HepG2 (cell line): ENCODE results near the gene IGF1.
"Not testable (repeated sequence)": the region's sequence is repeated elsewhere in the genome, so short reads cannot be mapped to it uniquely, and the experiment has no call there.

Experiments used
- EP300 ChIP-seq, 3 experiments: sonication (generic) in 1 of 3; formaldehyde crosslinking in 1 of 3; IDR thresholded peaks; 2 replicates each; pipeline versions ENCODE4 v1.5.1 to v1.6.1; 2011 to 2020; ENCODE audit warnings: low read depth in 2 of 3, low read length in 2 of 3, borderline replicate concordance in 1 of 3, improper control_type of control experiment in 1 of 3, mild to moderate bottlenecking in 1 of 3, missing genetic modification reagents in 1 of 3, moderate library complexity in 1 of 3
- GATA4 ChIP-seq: sonication (generic); IDR thresholded peaks from 2 replicates; pipeline ENCODE4 v1.6.1; 2016; ENCODE audit warnings: antibody characterized with exemption, low read depth, borderline replicate concordance
- KAT2B ChIP-seq: fragments of 150-350 bp; IDR thresholded peaks from 2 replicates; pipeline ENCODE4 v1.6.1; 2014; ENCODE audit warnings: low read depth, low read length, borderline replicate concordance
- MAFK ChIP-seq, 2 experiments: IDR thresholded peaks in 1 of 2; conservative IDR thresholded peaks in 1 of 2; 2 replicates each; pipeline ENCODE4 v1.6.1; 2011; ENCODE audit warnings: improper control_type of control experiment in 2 of 2, low read length in 2 of 2
- NFRKB ChIP-seq: fragments of 450-650 bp; IDR thresholded peaks from 2 replicates; pipeline ENCODE4 v1.6.1; 2017
- PCBP1 ChIP-seq: fragments of 200-400 bp; formaldehyde crosslinking; IDR thresholded peaks from 2 replicates; pipeline ENCODE4 v1.6.1; 2017; ENCODE audit warnings: mild to moderate bottlenecking, low read depth, low read length, borderline replicate concordance
- SMAD9 ChIP-seq: sonication (generic); formaldehyde crosslinking; IDR thresholded peaks from 2 replicates; pipeline ENCODE4 v1.5.1; 2020; ENCODE audit warnings: mild to moderate bottlenecking, missing genetic modification reagents
- STAG1 ChIP-seq: sonication (generic); formaldehyde crosslinking; IDR thresholded peaks from 2 replicates; pipeline ENCODE4 v1.4.0; 2020; ENCODE audit warnings: missing genetic modification reagents
- ZFP41 ChIP-seq: sonication (generic); formaldehyde crosslinking; IDR thresholded peaks from 2 replicates; pipeline ENCODE4 v1.4.0; 2020; ENCODE audit warnings: mild to moderate bottlenecking, missing genetic modification reagents, borderline replicate concordance
- TF ChIP-seq, protein P1 (sequence below): sonication (generic); formaldehyde crosslinking; IDR thresholded peaks from 2 replicates; pipeline ENCODE4 v1.9.0; 2022; ENCODE audit warnings: missing genetic modification reagents, mild to moderate bottlenecking, borderline replicate concordance
- TF ChIP-seq, protein P2 (sequence below): sonication (generic); formaldehyde crosslinking; IDR thresholded peaks from 2 replicates; pipeline ENCODE4 v1.5.1; 2020; ENCODE audit warnings: mild to moderate bottlenecking, moderate library complexity, missing genetic modification reagents
- TF ChIP-seq, protein P3 (sequence below), 2 experiments: sonication (generic) in 1 of 2; formaldehyde crosslinking in 1 of 2; IDR thresholded peaks; 2 replicates each; pipeline versions ENCODE4 v1.4.0 to v1.6.1; 2018 to 2020; ENCODE audit warnings: missing genetic modification reagents in 2 of 2, borderline replicate concordance in 1 of 2, low read depth in 1 of 2, mild to moderate bottlenecking in 1 of 2, missing biosample characterization in 1 of 2
- TF ChIP-seq, protein P4 (sequence below): sonication (generic); formaldehyde crosslinking; IDR thresholded peaks from 2 replicates; pipeline ENCODE4 v1.5.0; 2020; ENCODE audit warnings: mild to moderate bottlenecking, missing genetic modification reagents, moderate library complexity

DNA sequence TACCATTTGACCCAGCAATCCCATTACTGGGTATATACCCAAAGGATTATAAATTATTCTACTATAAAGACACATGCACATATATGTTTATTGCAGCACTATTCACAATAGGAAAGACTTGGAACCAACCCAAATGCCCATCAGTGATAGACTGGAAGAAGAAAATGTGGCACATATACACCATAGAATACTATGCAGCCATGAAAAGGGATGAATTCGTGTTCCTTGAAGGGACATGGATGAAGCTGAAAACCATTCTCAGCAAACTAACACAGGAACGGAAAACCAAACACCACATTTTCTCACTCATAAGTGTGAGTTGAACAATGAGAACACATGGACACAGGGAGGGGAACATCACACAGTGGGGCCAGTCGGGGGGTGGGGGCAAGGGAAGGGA lies 31.3 kb downstream of the IGF1 start:
- not testable (repeated sequence) for TF ChIP-seq STAG1; PCBP1; ZFP41 (CRISPR knock-in tag); KAT2B; GATA4; MAFK (conservative IDR thresholded peaks at IDR 0.05 in 1 of 2, IDR thresholded peaks at IDR 0.05 in 1 of 2; ENCODE audit: low read length in 2 of 2); SMAD9 (CRISPR knock-in tag); EP300 (IDR thresholded peaks at IDR 0.05; ENCODE audit: low read depth in 2 of 2, low read length in 2 of 2); EP300 (CRISPR knock-in tag; IDR thresholded peaks at IDR 0.05; ENCODE audit: borderline replicate concordance); NFRKB
- TF ChIP-seq, protein P1, sequence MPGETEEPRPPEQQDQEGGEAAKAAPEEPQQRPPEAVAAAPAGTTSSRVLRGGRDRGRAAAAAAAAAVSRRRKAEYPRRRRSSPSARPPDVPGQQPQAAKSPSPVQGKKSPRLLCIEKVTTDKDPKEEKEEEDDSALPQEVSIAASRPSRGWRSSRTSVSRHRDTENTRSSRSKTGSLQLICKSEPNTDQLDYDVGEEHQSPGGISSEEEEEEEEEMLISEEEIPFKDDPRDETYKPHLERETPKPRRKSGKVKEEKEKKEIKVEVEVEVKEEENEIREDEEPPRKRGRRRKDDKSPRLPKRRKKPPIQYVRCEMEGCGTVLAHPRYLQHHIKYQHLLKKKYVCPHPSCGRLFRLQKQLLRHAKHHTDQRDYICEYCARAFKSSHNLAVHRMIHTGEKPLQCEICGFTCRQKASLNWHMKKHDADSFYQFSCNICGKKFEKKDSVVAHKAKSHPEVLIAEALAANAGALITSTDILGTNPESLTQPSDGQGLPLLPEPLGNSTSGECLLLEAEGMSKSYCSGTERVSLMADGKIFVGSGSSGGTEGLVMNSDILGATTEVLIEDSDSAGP (CRISPR knock-in tag): not testable (repeated sequence)
- TF ChIP-seq, protein P2, sequence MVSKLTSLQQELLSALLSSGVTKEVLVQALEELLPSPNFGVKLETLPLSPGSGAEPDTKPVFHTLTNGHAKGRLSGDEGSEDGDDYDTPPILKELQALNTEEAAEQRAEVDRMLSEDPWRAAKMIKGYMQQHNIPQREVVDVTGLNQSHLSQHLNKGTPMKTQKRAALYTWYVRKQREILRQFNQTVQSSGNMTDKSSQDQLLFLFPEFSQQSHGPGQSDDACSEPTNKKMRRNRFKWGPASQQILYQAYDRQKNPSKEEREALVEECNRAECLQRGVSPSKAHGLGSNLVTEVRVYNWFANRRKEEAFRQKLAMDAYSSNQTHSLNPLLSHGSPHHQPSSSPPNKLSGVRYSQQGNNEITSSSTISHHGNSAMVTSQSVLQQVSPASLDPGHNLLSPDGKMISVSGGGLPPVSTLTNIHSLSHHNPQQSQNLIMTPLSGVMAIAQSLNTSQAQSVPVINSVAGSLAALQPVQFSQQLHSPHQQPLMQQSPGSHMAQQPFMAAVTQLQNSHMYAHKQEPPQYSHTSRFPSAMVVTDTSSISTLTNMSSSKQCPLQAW: not testable (repeated sequence)
- TF ChIP-seq, protein P3, sequence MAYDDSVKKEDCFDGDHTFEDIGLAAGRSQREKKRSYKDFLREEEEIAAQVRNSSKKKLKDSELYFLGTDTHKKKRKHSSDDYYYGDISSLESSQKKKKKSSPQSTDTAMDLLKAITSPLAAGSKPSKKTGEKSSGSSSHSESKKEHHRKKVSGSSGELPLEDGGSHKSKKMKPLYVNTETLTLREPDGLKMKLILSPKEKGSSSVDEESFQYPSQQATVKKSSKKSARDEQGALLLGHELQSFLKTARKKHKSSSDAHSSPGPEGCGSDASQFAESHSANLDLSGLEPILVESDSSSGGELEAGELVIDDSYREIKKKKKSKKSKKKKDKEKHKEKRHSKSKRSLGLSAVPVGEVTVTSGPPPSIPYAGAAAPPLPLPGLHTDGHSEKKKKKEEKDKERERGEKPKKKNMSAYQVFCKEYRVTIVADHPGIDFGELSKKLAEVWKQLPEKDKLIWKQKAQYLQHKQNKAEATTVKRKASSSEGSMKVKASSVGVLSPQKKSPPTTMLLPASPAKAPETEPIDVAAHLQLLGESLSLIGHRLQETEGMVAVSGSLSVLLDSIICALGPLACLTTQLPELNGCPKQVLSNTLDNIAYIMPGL (CRISPR knock-in tag; IDR thresholded peaks at IDR 0.05; ENCODE audit: borderline replicate concordance in 1 of 2, low read depth in 1 of 2): not testable (repeated sequence)
- TF ChIP-seq, protein P4, sequence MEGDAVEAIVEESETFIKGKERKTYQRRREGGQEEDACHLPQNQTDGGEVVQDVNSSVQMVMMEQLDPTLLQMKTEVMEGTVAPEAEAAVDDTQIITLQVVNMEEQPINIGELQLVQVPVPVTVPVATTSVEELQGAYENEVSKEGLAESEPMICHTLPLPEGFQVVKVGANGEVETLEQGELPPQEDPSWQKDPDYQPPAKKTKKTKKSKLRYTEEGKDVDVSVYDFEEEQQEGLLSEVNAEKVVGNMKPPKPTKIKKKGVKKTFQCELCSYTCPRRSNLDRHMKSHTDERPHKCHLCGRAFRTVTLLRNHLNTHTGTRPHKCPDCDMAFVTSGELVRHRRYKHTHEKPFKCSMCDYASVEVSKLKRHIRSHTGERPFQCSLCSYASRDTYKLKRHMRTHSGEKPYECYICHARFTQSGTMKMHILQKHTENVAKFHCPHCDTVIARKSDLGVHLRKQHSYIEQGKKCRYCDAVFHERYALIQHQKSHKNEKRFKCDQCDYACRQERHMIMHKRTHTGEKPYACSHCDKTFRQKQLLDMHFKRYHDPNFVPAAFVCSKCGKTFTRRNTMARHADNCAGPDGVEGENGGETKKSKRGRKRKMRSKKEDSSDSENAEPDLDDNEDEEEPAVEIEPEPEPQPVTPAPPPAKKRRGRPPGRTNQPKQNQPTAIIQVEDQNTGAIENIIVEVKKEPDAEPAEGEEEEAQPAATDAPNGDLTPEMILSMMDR (CRISPR knock-in tag): not testable (repeated sequence)
